ENCODE data around the gene MED26. TPM values are rescaled to one million over a fixed set of nuclear protein-coding genes. Genes with fewer than 3 reads are reported as not detected.

Gene MED26
- total RNA-seq, 2 experiments from 2014 or later = 15.3 to 16.6 TPM

GRCh38 chr19:16621165-16621800 is 6.7 kb downstream of the MED26 start:
- ChIA-PET POLR2A (no interaction called here), CTCF (no interaction called here)

GRCh38 chr19:16620584-16620983 is 7.4 kb downstream of the MED26 start:
- POLR2A ChIA-PET = no interaction called here

GRCh38 chr19:16620018-16620417 is 8.0 kb downstream of the MED26 start:
- CTCF ChIA-PET = no interaction called here
- POLR2A ChIA-PET = no interaction called here

More at GRCh38 chr19:16620584-16620983, 7.4 kb downstream of the MED26 start:
- CTCF ChIA-PET = interaction anchor here (0.6 kb wide), 1 partner anchor 66 kb away, joined by 3 read pairs; no protein-coding TSS in a partner anchor

GRCh38 chr19:16619457-16619856 is 8.5 kb downstream of the MED26 start:
- ChIA-PET POLR2A (no interaction called here), CTCF (no interaction called here)

GRCh38 chr19:16618248-16618647 is 9.8 kb downstream of the MED26 start:
- ChIA-PET CTCF (interaction anchor here (0.7 to 1.2 kb wide), 2 partner anchors 34 to 49 kb away, joined by 3 to 4 read pairs; no protein-coding TSS in a partner anchor), POLR2A (interaction anchor here (0.5 kb wide), 1 partner anchor 24 kb away, joined by 5 read pairs; no protein-coding TSS in a partner anchor)

GRCh38 chr19:16615808-16616207 is 12.2 kb downstream of the MED26 start:
- CTCF ChIA-PET = interaction anchor here (0.6 kb wide), 2 partner anchors 521 to 651 kb away, joined by 3 read pairs; no protein-coding TSS in a partner anchor
- POLR2A ChIA-PET = no interaction called here

- ChIA-PET CTCF (no interaction called here), POLR2A (interaction anchor here (0.6 to 0.7 kb wide), 2 partner anchors 40 to 121 kb away, joined by 3 to 4 read pairs; no protein-coding TSS in a partner anchor)
Measured at GRCh38 chr19:16614941-16615340, 13.1 kb downstream of the MED26 start.

- ChIA-PET POLR2A (no interaction called here), CTCF (no interaction called here)
Measured at GRCh38 chr19:16613841-16614240, 14.2 kb downstream of the MED26 start.

- CTCF ChIA-PET = no interaction called here
- POLR2A ChIA-PET = no interaction called here
Measured at GRCh38 chr19:16612636-16613035, 15.4 kb downstream of the MED26 start.

- ChIA-PET CTCF (no interaction called here), POLR2A (no interaction called here)
Measured at GRCh38 chr19:16611121-16611520, 16.9 kb downstream of the MED26 start.

GRCh38 chr19:16609511-16610200 is 18.3 kb downstream of the MED26 start:
- POLR2A ChIA-PET = interaction anchor here (0.7 to 1.1 kb wide), 2 partner anchors 19 to 21 kb away, joined by 3 read pairs; partner anchors contain the start of gene MED26
- CTCF ChIA-PET = interaction anchor here (0.6 to 0.9 kb wide), 2 partner anchors 81 to 162 kb away, joined by 3 to 4 read pairs; no protein-coding TSS in a partner anchor

GRCh38 chr19:16608290-16608739 is 19.7 kb downstream of the MED26 start:
- ChIA-PET POLR2A (no interaction called here), CTCF (interaction anchor here (0.6 kb wide), 1 partner anchor 106 kb away, joined by 4 read pairs; no protein-coding TSS in a partner anchor)

GRCh38 chr19:16607819-16608218 is 20.2 kb downstream of the MED26 start:
- ChIA-PET POLR2A (no interaction called here), CTCF (interaction anchor here (0.6 kb wide), 1 partner anchor 106 kb away, joined by 4 read pairs; no protein-coding TSS in a partner anchor)

- ChIA-PET CTCF (no interaction called here), POLR2A (no interaction called here)
Measured at GRCh38 chr19:16605553-16605994, 22.4 kb downstream of the MED26 start.

GRCh38 chr19:16605115-16605514 is 22.9 kb downstream of the MED26 start:
- ChIA-PET CTCF (no interaction called here), POLR2A (no interaction called here)

GRCh38 chr19:16604615-16605014 is 23.4 kb downstream of the MED26 start:
- CTCF ChIA-PET = no interaction called here
- POLR2A ChIA-PET = no interaction called here

GRCh38 chr19:16603090-16603489 is 24.9 kb downstream of the MED26 start:
- CTCF ChIA-PET = no interaction called here
- POLR2A ChIA-PET = no interaction called here

GRCh38 chr19:16601378-16602052 is 26.5 kb downstream of the MED26 start:
- CTCF ChIA-PET = interaction anchor here (0.9 kb wide), 1 partner anchor 28 kb away, joined by 3 read pairs; no protein-coding TSS in a partner anchor
- POLR2A ChIA-PET = interaction anchor here (0.6 kb wide), 1 partner anchor 92 kb away, joined by 3 read pairs; no protein-coding TSS in a partner anchor

GRCh38 chr19:16600824-16601223 is 27.2 kb downstream of the MED26 start:
- ChIA-PET CTCF (interaction anchor here (0.9 kb wide), 1 partner anchor 27 kb away, joined by 3 read pairs; no protein-coding TSS in a partner anchor), POLR2A (interaction anchor here (0.6 kb wide), 1 partner anchor 92 kb away, joined by 3 read pairs; no protein-coding TSS in a partner anchor)

Measured in activated CD8-positive, alpha-beta memory T cell treated with anti-CD3 and anti-CD28 coated beads for 36 hours (primary cell).